Stimulated activated memory B cell treated with anti-CD40 and anti-IgM and Interleukin-4, amounts not matched to agents 10 μg/mL and 1 μg/mL and 100 μg/mL, for 72 hours (primary cell): ENCODE measurements around the gene ZNF410.
"Not testable (repeated sequence)": the region's sequence is repeated elsewhere in the genome, so short reads cannot be mapped to it uniquely, and the experiment has no call there.

Source experiments
- ATAC-seq: fragments of 150-1000 bp; cut with Tn5 transposase; 2 replicates; pipeline ENCODE4 v1.10.0; 2021
- H3K27ac Mint-ChIP-seq: one replicate; pipeline ENCODE4 v1.8.0; 2022; ENCODE audit warnings: mild to moderate bottlenecking, mixed read lengths
- H3K27me3 Mint-ChIP-seq: one replicate; pipeline ENCODE4 v1.8.0; 2022; ENCODE audit warnings: mixed read lengths
- H3K36me3 Mint-ChIP-seq: one replicate; pipeline ENCODE4 v1.8.0; 2022; ENCODE audit warnings: mixed read lengths
- H3K4me1 Mint-ChIP-seq: one replicate; pipeline ENCODE4 v1.8.0; 2022; ENCODE audit warnings: mixed read lengths
- H3K4me3 Mint-ChIP-seq: one replicate; pipeline ENCODE4 v1.8.0; 2022; ENCODE audit warnings: mild to moderate bottlenecking, moderate library complexity, mixed read lengths
- H3K9me3 Mint-ChIP-seq: one replicate; pipeline ENCODE4 v1.8.0; 2022; ENCODE audit warnings: mixed read lengths

ZNF410 gene

GRCh38 chr14:73870525-73871235, 16.0 kb upstream of the ZNF410 start:
- H3K4me3 Mint-ChIP-seq: no peak overlapping the region
- H3K27me3 Mint-ChIP-seq: no peaks in the 10 kb centered on the region
- no peaks in the 10 kb centered on the region for H3K9me3 Mint-ChIP-seq
- no peak overlapping the region for H3K27ac Mint-ChIP-seq
- no peak for ATAC-seq
- H3K4me1 Mint-ChIP-seq: no peaks in the 10 kb centered on the region
- H3K36me3 Mint-ChIP-seq: peaks cover 5% of the 10 kb centered on the region

DNA sequence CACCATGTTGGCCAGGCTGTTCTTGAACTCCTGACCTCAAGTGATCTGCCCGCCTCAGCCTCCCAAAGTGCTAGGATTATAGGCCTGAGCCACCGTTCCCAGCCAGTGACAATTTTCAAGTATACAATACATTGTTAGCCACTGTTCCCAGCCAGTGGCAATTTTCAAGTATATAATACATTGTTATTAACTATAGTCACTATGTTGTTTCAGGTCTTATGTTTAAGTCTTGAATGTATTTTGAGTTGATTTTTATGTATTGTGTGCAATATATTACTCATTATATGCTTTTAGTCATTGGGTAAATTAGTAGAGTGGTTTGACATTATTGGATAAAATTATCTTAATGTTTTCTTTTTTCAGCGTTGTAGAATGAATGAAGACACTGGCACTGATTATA, 13.0 kb upstream of the ZNF410 start:
- Mint-ChIP-seq H3K27me3 (no peaks in the 10 kb centered on the region), H3K4me3 (no peak overlapping the region), H3K36me3 (peaks cover 5% of the 10 kb centered on the region), H3K27ac (no peak overlapping the region), H3K4me1 (no peaks in the 10 kb centered on the region), H3K9me3 (no peaks in the 10 kb centered on the region)
- no peak for ATAC-seq

DNA sequence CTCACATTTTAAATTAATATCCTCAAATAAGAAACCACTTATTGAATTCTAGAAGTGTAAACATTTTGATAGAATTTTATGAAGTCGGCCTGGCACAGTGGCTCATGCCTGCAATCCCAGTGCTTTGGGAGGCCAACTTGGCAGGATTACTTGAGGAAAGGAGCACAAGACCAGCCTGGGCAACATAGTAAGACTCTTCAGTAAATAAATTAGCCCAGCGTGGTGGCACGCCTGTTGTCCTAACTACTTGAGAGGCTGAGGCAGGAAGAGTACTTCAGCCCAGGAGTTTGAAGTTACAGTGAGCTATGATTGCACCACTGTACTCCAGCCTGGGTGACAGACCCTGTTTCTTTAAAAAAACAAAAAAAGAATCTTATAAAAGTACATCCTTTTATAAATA, 8.9 kb upstream of the ZNF410 start:
- no peak overlapping the region for H3K4me3 Mint-ChIP-seq
- no peak for ATAC-seq
- no peaks in the 10 kb centered on the region for H3K9me3 Mint-ChIP-seq
- H3K4me1 Mint-ChIP-seq: no peaks in the 10 kb centered on the region
- H3K27ac Mint-ChIP-seq: no peak overlapping the region
- H3K27me3 Mint-ChIP-seq: no peaks in the 10 kb centered on the region
- H3K36me3 Mint-ChIP-seq: peaks cover 5% of the 10 kb centered on the region

- ATAC-seq: no peak
- Mint-ChIP-seq H3K36me3 (peaks cover 5% of the 10 kb centered on the region), H3K4me3 (no peak overlapping the region), H3K9me3 (no peaks in the 10 kb centered on the region), H3K4me1 (no peaks in the 10 kb centered on the region), H3K27ac (no peak overlapping the region), H3K27me3 (no peaks in the 10 kb centered on the region)
Observed at GRCh38 chr14:73878436-73878835, 8.2 kb upstream of the ZNF410 start.

DNA sequence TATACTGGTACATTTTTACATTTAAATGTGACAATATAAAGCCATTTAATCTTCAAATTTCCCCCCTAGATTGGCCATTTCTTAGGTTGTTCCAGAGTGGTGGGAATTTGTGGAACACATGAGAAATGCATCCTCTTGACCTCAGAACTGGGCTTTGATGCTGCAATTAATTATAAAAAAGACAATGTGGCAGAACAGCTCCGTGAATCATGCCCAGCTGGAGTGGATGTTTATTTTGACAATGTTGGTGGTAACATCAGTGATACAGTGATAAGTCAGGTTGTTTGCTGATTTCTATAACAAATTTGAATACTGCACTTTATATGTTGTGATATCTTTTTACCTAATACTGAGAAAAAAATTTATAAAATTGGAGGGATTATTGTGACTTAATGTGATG, 7.6 kb upstream of the ZNF410 start:
- ATAC-seq: no peak
- Mint-ChIP-seq H3K4me3 (no peak overlapping the region), H3K27ac (no peak overlapping the region), H3K36me3 (peaks cover 5% of the 10 kb centered on the region), H3K4me1 (no peaks in the 10 kb centered on the region), H3K9me3 (no peaks in the 10 kb centered on the region), H3K27me3 (no peaks in the 10 kb centered on the region)

DNA sequence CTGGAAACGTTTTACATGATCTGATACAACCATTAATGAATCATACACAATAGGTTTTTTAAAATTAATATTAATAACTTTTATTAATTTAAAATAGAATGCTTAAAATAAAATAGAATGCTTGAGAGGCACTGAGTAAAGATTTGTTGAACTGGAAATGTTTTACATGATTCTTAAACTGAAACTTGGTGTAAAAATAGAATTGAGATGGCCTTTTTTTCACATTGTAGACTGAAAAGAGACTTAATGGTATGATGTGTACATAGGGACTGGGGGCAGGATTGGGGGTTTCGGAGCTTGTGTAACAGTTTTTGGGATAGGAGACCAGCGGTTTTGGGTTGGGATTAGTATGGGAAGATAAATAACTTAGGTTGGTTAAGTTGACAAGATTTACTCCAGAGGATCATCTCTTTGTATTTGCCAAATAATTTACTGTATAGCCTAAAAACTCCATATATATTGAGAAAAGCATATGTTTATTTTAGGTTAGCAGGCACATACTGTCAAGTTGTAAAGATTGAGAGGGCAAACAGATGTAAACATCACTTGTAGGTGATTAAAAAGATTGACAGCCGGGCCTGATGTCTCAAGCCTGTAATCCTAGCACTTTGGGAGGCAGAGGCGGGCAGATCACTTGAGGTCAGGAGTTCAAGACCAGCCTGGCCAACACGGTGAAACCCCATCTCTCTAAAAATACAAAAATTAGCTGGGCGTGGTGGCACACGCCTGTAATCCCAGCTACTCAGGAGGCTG, 2.0 kb upstream of the ZNF410 start:
- Mint-ChIP-seq H3K4me3 (peak overlapping the region; percentile 90), H3K36me3 (no peaks in the 10 kb centered on the region), H3K9me3 (no peaks in the 10 kb centered on the region), H3K4me1 (peaks cover 43% of the 10 kb centered on the region), H3K27ac (peak overlapping the region; percentile 98), H3K27me3 (no peaks in the 10 kb centered on the region)
- no peak for ATAC-seq

DNA sequence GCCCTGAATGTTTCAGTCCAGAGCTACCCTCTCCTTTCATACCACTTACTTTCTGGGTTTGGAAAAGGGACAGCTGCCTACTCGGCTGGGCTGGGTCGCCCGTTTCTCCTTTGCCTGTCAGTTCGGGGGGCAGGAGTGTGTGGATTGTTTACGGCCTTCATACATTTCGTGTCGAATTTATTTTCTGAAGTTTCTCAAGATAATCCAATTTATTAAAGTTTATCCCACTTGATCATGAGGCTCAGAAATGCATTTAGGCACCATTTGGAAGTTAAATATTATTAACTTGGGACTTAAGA, 608 bp downstream of the ZNF410 start:
- Mint-ChIP-seq H3K27me3 (no peaks in the 10 kb centered on the region), H3K4me1 (peaks cover 50% of the 10 kb centered on the region), H3K9me3 (no peaks in the 10 kb centered on the region)

DNA sequence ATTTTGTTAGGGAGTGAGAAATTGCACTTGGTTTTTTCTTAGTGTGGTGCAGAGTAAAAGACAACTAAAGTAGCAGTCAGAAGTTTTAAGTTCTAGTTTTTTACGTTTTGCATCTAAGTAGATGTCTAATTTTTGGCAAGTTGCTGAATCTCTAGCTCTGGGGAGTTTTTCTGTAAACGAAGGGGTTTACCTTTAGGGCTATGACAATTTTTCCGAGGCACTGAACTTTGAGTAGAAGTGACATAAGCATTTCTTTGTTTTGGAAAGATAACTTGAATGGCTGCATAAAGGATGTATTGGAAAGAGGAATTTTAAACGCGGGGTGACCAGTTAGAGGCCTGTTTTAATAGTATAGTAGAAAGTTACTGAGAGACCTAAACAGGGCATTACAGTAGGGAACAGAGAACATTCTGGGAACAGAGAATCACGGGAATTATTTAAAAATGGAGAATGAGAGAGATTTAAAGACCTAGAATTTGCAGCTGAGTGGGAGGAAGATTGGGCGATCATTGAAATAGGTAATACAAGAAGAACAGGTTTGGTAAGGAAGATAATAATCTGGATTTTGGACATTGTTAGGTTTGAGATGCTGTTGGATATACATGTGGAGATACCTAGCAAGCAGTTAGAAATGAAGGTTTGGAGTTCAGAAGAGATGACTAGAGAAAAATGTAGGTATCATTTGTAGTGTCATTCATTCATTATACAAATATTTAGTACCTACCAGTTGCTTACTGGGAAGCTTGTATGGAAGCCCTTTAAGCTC, 1.2 kb downstream of the ZNF410 start:
- peak overlapping the region; percentile 98 for H3K27ac Mint-ChIP-seq
- peak overlapping the region; percentile 90 for H3K4me3 Mint-ChIP-seq
- H3K27me3 Mint-ChIP-seq: no peaks in the 10 kb centered on the region
- H3K9me3 Mint-ChIP-seq: no peaks in the 10 kb centered on the region
- no peaks in the 10 kb centered on the region for H3K36me3 Mint-ChIP-seq
- ATAC-seq: no peak
- H3K4me1 Mint-ChIP-seq: peaks cover 50% of the 10 kb centered on the region

More for the DNA sequence above, 608 bp downstream of the ZNF410 start:
- Mint-ChIP-seq H3K27ac (peak overlapping the region; percentile 98), H3K36me3 (no peaks in the 10 kb centered on the region), H3K4me3 (peak overlapping the region; percentile 90)
- ATAC-seq: no peak

DNA sequence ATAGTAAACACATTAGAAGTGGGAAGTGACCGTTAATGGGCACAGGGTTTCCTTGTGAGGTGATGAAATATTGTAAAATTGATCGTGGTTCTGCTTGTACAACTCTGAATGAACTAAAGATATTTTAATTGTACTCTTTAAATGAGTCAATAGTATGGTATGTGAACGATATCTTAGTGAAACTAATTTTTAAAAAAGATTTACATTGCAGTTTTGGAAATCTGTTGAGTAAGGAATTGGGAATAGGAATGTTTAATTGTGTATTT, 1.7 kb downstream of the ZNF410 start:
- Mint-ChIP-seq H3K36me3 (no peaks in the 10 kb centered on the region), H3K27me3 (no peaks in the 10 kb centered on the region), H3K27ac (peak overlapping the region; percentile 98), H3K4me1 (peaks cover 50% of the 10 kb centered on the region), H3K9me3 (no peaks in the 10 kb centered on the region), H3K4me3 (peak overlapping the region; percentile 90)
- no peak for ATAC-seq

DNA sequence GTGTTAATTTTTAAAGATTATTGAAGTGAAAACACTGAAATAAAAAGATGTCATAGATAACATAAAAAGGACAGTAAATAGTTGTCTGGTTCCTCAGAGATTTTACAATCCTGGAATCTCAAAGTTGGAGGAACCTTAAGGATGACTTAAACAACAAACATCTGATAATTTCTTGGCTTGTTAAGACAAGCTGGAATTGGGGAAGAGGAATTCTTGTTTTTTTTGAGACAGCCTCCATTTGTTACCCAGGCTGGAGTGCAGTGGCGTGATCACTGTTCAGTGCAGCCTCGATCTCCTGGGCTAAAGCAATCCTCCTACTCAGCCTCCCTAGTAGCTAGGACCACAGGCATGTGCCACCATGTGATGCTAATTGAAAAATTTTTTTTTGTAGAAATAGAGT, 2.3 kb downstream of the ZNF410 start:
- H3K4me3 Mint-ChIP-seq: peak overlapping the region; percentile 90
- H3K27ac Mint-ChIP-seq: peak overlapping the region; percentile 98
- H3K27me3 Mint-ChIP-seq: no peaks in the 10 kb centered on the region
- no peak for ATAC-seq
- no peaks in the 10 kb centered on the region for H3K9me3 Mint-ChIP-seq
- peaks cover 5% of the 10 kb centered on the region for H3K36me3 Mint-ChIP-seq
- peaks cover 50% of the 10 kb centered on the region for H3K4me1 Mint-ChIP-seq

- H3K9me3 Mint-ChIP-seq: no peaks in the 10 kb centered on the region
- no peaks in the 10 kb centered on the region for H3K27me3 Mint-ChIP-seq
- no peak overlapping the region for H3K4me3 Mint-ChIP-seq
- no peak for ATAC-seq
- peaks cover 48% of the 10 kb centered on the region for H3K4me1 Mint-ChIP-seq
- H3K36me3 Mint-ChIP-seq: peaks cover 9% of the 10 kb centered on the region
- H3K27ac Mint-ChIP-seq: no peak overlapping the region
Observed at GRCh38 chr14:73889376-73889775, 2.7 kb downstream of the ZNF410 start.

- H3K27ac Mint-ChIP-seq, H3K4me3 Mint-ChIP-seq, ATAC-seq, H3K9me3 Mint-ChIP-seq, H3K27me3 Mint-ChIP-seq: not testable (repeated sequence)
- Mint-ChIP-seq H3K36me3 (peaks cover 38% of the 10 kb centered on the region), H3K4me1 (peaks cover 11% of the 10 kb centered on the region)
Observed at GRCh38 chr14:73894180-73894687, 7.6 kb downstream of the ZNF410 start.

GRCh38 chr14:73895939-73896338, 9.3 kb downstream of the ZNF410 start:
- no peak for ATAC-seq
- no peaks in the 10 kb centered on the region for H3K9me3 Mint-ChIP-seq
- peaks cover 6% of the 10 kb centered on the region for H3K4me1 Mint-ChIP-seq
- peaks cover 44% of the 10 kb centered on the region for H3K36me3 Mint-ChIP-seq
- H3K4me3 Mint-ChIP-seq: no peak overlapping the region
- no peak overlapping the region for H3K27ac Mint-ChIP-seq
- no peaks in the 10 kb centered on the region for H3K27me3 Mint-ChIP-seq

DNA sequence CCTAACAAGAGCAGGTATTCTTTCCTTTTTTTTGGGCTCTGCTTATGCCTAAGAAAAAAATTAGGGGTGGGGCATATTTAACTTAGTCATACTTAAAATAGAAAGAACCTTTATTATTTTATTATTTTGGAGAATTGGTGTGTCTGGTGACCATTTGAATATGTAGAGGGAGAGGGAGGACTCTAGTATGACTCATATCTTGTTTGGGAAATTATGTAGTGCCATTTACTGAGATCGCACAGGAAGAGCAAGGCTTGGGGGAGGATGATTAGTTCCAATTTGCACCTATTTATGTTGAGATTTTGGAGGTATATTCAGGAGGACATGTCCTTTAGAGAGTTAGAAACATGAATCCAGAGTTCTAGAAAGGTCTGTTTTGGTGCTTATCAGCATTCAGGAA, 9.9 kb downstream of the ZNF410 start:
- no peaks in the 10 kb centered on the region for H3K27me3 Mint-ChIP-seq
- ATAC-seq: no peak
- peaks cover 44% of the 10 kb centered on the region for H3K36me3 Mint-ChIP-seq
- H3K4me1 Mint-ChIP-seq: peaks cover 5% of the 10 kb centered on the region
- no peaks in the 10 kb centered on the region for H3K9me3 Mint-ChIP-seq
- no peak overlapping the region for H3K27ac Mint-ChIP-seq
- H3K4me3 Mint-ChIP-seq: no peak overlapping the region

DNA sequence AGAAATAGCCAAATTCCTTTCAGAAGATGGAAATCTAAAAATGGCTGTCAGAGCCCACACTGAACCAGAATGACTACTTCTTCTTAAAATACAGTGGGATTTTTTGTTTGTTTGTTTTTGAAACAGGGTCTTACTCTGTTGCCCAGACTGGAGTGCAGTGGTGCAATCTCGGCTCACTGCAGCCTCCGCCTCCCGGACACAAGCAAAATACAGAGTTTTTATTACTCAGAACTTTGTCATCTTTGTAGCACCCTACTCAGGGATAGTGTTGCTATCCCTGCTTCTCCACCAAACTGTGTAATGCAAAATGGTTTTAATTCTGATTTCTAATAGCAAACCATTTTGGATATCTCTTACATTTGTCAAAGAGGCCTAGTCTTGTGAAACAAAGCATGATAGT, 16.4 kb downstream of the ZNF410 start:
- Mint-ChIP-seq H3K4me1 (no peaks in the 10 kb centered on the region), H3K36me3 (peaks cover 42% of the 10 kb centered on the region), H3K27ac (no peak overlapping the region), H3K27me3 (no peaks in the 10 kb centered on the region), H3K4me3 (no peak overlapping the region), H3K9me3 (no peaks in the 10 kb centered on the region)
- no peak for ATAC-seq

DNA sequence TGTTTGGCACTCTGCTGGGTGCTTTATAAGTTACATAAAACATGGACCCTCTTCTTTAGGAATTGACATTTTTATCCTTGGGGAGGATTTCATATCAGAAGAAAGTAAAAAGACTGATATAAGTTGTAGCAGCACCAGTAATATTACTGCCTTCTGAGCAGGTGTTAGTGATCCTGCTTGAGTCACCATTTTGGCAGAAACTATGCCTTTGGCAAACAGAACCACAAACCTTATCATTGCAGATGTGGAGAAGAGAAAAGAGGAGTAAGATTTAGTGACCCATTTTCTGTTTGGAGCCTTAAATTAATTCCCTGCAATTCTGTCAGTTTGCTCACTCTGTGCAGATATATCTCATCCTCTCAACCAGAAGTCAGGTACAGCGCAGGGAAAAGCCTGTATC, 23.0 kb downstream of the ZNF410 start:
- Mint-ChIP-seq H3K36me3 (peaks cover 86% of the 10 kb centered on the region), H3K9me3 (peaks cover 6% of the 10 kb centered on the region), H3K27me3 (no peaks in the 10 kb centered on the region), H3K4me3 (no peak overlapping the region), H3K27ac (peak overlapping the region; percentile 22), H3K4me1 (no peaks in the 10 kb centered on the region)
- ATAC-seq: no peak
